RKO (cell line): ENCODE measurements around the gene MYEOV.

Experiments
- DNase-seq: peaks from one replicate; pipeline ENCODE4 v3.0.0-alpha.2; 2016; ENCODE audit warnings: low spot score

Gene MYEOV

GRCh38 chr11:69293819-69294505, at the start of gene MYEOV:
TSS of gene MYEOV (plus strand) at chr11:69294155. CDS start at chr11:69295355, 1,200 bp downstream.
- DNase-seq = peak; percentile 83

GRCh38 chr11:69244266-69244665, 49.7 kb upstream of the MYEOV start:
- no peak for DNase-seq

- DNase-seq = no peak
These were observed 48.9 kb upstream of the MYEOV start for GRCh38 chr11:69245041-69245440.

- DNase-seq = no peak
These were observed 48.2 kb upstream of the MYEOV start for GRCh38 chr11:69245491-69246345.

GRCh38 chr11:69249311-69250185, 44.4 kb upstream of the MYEOV start:
- no peak for DNase-seq

- DNase-seq = no peak
These were observed 43.5 kb upstream of the MYEOV start for GRCh38 chr11:69250186-69251056.

GRCh38 chr11:69251057-69251393, 42.9 kb upstream of the MYEOV start:
- no peak for DNase-seq

- no peak for DNase-seq
These were observed 42.1 kb upstream of the MYEOV start for GRCh38 chr11:69251639-69252489.

GRCh38 chr11:69252490-69252837, 41.5 kb upstream of the MYEOV start:
- DNase-seq = no peak

- peak; percentile 69 for DNase-seq
These were observed 40.9 kb upstream of the MYEOV start for GRCh38 chr11:69253028-69253427.

GRCh38 chr11:69257134-69257533, 36.8 kb upstream of the MYEOV start:
- no peak for DNase-seq

GRCh38 chr11:69257838-69258658, 35.9 kb upstream of the MYEOV start:
- DNase-seq = no peak

- DNase-seq = no peak
These were observed 34.9 kb upstream of the MYEOV start for GRCh38 chr11:69259096-69259495.

- DNase-seq = no peak
These were observed 33.3 kb upstream of the MYEOV start for GRCh38 chr11:69260622-69261021.

GRCh38 chr11:69261116-69261515, 32.8 kb upstream of the MYEOV start:
- DNase-seq = no peak

GRCh38 chr11:69262918-69263735, 30.8 kb upstream of the MYEOV start:
- no peak for DNase-seq

GRCh38 chr11:69263736-69264052, 30.3 kb upstream of the MYEOV start:
- DNase-seq = no peak

GRCh38 chr11:69264486-69264885, 29.5 kb upstream of the MYEOV start:
- no peak for DNase-seq

- DNase-seq = no peak
These were observed 28.7 kb upstream of the MYEOV start for GRCh38 chr11:69265210-69265609.
